Gastrocnemius medialis (tissue), 4 donors: ENCODE results near the gene HDAC4.

Experiments
- CTCF ChIP-seq, 5 experiments: fragments of 450-650 bp in 3 of 5; fragments of 200-600 bp in 2 of 5; sonication (generic) in 2 of 5; IDR thresholded peaks in 4 of 5; conservative IDR thresholded peaks in 1 of 5; 1 replicate in 4 of 5; 2 replicates in 1 of 5; pipeline ENCODE4 v1.5.1; 2016 to 2019; ENCODE audit warnings: antibody characterized with exemption in 5 of 5, mild to moderate bottlenecking in 3 of 5, moderate library complexity in 3 of 5
- POLR2A ChIP-seq, 2 donors: fragments of 450-650 bp; IDR thresholded peaks; one replicate each; pipeline ENCODE4 v1.6.1; 2017; ENCODE audit warnings: antibody characterized with exemption in 2 of 2, mild to moderate bottlenecking in 2 of 2, moderate library complexity in 2 of 2

- TF ChIP-seq CTCF (IDR thresholded peaks at IDR 0.05 in 4 of 5, conservative IDR thresholded peaks at IDR 0.05 in 1 of 5), result no peak
- no peak for TF ChIP-seq POLR2A (IDR thresholded peaks at IDR 0.05)
These were observed 8.8 kb downstream of the HDAC4 start for GRCh38 chr2:239392072-239392357.
